ENCODE results near the gene MTG2. TPM values are rescaled to one million over a fixed set of nuclear protein-coding genes. Genes with fewer than 3 reads are reported as not detected.

Gene MTG2
- total RNA-seq, 1 experiment from 2014 or later: 27.9 TPM

- TF ChIP-seq, protein P1, sequence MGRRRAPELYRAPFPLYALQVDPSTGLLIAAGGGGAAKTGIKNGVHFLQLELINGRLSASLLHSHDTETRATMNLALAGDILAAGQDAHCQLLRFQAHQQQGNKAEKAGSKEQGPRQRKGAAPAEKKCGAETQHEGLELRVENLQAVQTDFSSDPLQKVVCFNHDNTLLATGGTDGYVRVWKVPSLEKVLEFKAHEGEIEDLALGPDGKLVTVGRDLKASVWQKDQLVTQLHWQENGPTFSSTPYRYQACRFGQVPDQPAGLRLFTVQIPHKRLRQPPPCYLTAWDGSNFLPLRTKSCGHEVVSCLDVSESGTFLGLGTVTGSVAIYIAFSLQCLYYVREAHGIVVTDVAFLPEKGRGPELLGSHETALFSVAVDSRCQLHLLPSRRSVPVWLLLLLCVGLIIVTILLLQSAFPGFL (CRISPR knock-in tag; IDR thresholded peaks at IDR 0.05; ENCODE audit: borderline replicate concordance): no peak
- TF ChIP-seq TEAD4 (CRISPR knock-in tag; IDR thresholded peaks at IDR 0.05): no peak
- TF ChIP-seq PRDM15 (CRISPR knock-in tag; IDR thresholded peaks at IDR 0.05): no peak
- no peak for TF ChIP-seq ZMAT4 (CRISPR knock-in tag; IDR thresholded peaks at IDR 0.05)
- TF ChIP-seq GTF2I (CRISPR knock-in tag; conservative IDR thresholded peaks at IDR 0.05): no peak
- TF ChIP-seq, protein P2, sequence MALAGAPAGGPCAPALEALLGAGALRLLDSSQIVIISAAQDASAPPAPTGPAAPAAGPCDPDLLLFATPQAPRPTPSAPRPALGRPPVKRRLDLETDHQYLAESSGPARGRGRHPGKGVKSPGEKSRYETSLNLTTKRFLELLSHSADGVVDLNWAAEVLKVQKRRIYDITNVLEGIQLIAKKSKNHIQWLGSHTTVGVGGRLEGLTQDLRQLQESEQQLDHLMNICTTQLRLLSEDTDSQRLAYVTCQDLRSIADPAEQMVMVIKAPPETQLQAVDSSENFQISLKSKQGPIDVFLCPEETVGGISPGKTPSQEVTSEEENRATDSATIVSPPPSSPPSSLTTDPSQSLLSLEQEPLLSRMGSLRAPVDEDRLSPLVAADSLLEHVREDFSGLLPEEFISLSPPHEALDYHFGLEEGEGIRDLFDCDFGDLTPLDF (CRISPR knock-in tag; IDR thresholded peaks at IDR 0.05): no peak
- no peak for TF ChIP-seq ZNF425 (CRISPR knock-in tag; conservative IDR thresholded peaks at IDR 0.05)
- TF ChIP-seq IRF2 (CRISPR knock-in tag; IDR thresholded peaks at IDR 0.05; ENCODE audit: borderline replicate concordance, low read depth): no peak
- TF ChIP-seq HMGA2 (CRISPR knock-in tag; IDR thresholded peaks at IDR 0.05): no peak
- no peak for TF ChIP-seq GRHL2 (CRISPR knock-in tag; IDR thresholded peaks at IDR 0.05; ENCODE audit: insufficient replicate concordance, severe bottlenecking)
- TF ChIP-seq ZNF671 (CRISPR knock-in tag; IDR thresholded peaks at IDR 0.05): no peak
- TF ChIP-seq ZNF138 (CRISPR knock-in tag; conservative IDR thresholded peaks at IDR 0.05): no peak
These were observed 15.0 kb downstream of the MTG2 start (continued) for GRCh38 chr20:62197801-62198200.

GRCh38 chr20:62198496-62198895 is 15.7 kb downstream of the MTG2 start:
- Mint-ChIP-seq H3K9me3 (no peaks in the 10 kb centered on the region), H3K4me1 (no peaks in the 10 kb centered on the region), H3K36me3 (peaks cover 43% of the 10 kb centered on the region), H3K4me3 (no peak overlapping the region), H3K27me3 (ENCODE audit: low read depth) (no peaks in the 10 kb centered on the region), H3K27ac (no peak overlapping the region)
- DNase-seq (ENCODE audit: low spot score) (no peak), ATAC-seq (no peak)
- POLR2A ChIA-PET: no interaction called here
- CTCF ChIA-PET: no interaction called here
- no peak for TF ChIP-seq FOXJ3 (CRISPR knock-in tag; IDR thresholded peaks at IDR 0.05; ENCODE audit: borderline replicate concordance)
- TF ChIP-seq, protein P3, sequence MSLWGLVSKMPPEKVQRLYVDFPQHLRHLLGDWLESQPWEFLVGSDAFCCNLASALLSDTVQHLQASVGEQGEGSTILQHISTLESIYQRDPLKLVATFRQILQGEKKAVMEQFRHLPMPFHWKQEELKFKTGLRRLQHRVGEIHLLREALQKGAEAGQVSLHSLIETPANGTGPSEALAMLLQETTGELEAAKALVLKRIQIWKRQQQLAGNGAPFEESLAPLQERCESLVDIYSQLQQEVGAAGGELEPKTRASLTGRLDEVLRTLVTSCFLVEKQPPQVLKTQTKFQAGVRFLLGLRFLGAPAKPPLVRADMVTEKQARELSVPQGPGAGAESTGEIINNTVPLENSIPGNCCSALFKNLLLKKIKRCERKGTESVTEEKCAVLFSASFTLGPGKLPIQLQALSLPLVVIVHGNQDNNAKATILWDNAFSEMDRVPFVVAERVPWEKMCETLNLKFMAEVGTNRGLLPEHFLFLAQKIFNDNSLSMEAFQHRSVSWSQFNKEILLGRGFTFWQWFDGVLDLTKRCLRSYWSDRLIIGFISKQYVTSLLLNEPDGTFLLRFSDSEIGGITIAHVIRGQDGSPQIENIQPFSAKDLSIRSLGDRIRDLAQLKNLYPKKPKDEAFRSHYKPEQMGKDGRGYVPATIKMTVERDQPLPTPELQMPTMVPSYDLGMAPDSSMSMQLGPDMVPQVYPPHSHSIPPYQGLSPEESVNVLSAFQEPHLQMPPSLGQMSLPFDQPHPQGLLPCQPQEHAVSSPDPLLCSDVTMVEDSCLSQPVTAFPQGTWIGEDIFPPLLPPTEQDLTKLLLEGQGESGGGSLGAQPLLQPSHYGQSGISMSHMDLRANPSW (CRISPR knock-in tag; conservative IDR thresholded peaks at IDR 0.05; ENCODE audit: low read depth): no peak
- no peak for TF ChIP-seq ZNF423 (CRISPR knock-in tag; IDR thresholded peaks at IDR 0.05)
- TF ChIP-seq ZNF121 (CRISPR knock-in tag; IDR thresholded peaks at IDR 0.05): no peak
- TF ChIP-seq PRDM15 (CRISPR knock-in tag; IDR thresholded peaks at IDR 0.05): no peak
- no peak for TF ChIP-seq PRRX2 (CRISPR knock-in tag; IDR thresholded peaks at IDR 0.05)
- TF ChIP-seq JAZF1 (CRISPR knock-in tag; IDR thresholded peaks at IDR 0.05): no peak

All from WTC11 (cell line).